AG09309 (cell line): ENCODE data around the gene AGPAT3.

Experiments
- DNase-seq: peaks from one replicate; pipeline ENCODE4 v3.0.0-alpha.2; 2010; ENCODE audit warnings: low read depth
- H3K4me3 ChIP-seq: 2 replicates; pipeline ENCODE4 v1.5.1; 2011; ENCODE audit warnings: mild to moderate bottlenecking, low read depth, low read length, moderate library complexity; ENCODE audit not compliant: control insufficient read depth
- CTCF ChIP-seq: IDR thresholded peaks from 2 replicates; pipeline ENCODE4 v1.5.1; 2011; ENCODE audit warnings: mild to moderate bottlenecking, low read depth, low read length, inconsistent platforms; ENCODE audit not compliant: insufficient read depth, control insufficient read depth; ENCODE audit errors: missing control alignments

Gene AGPAT3

GRCh38 chr21:43997766-43998742 is 133.0 kb downstream of the AGPAT3 start:
- DNase-seq, result no peak
- H3K4me3 ChIP-seq, result no peak overlapping the region
- TF ChIP-seq CTCF, result no peak

GRCh38 chr21:44000360-44000759 is 135.3 kb downstream of the AGPAT3 start:
- TF ChIP-seq CTCF, result no peak
- no peak for DNase-seq
- no peak overlapping the region for H3K4me3 ChIP-seq

GRCh38 chr21:44002511-44002910 is 137.5 kb downstream of the AGPAT3 start:
- DNase-seq, result no peak
- no peak for TF ChIP-seq CTCF
- H3K4me3 ChIP-seq, result no peak overlapping the region

- no peak for TF ChIP-seq CTCF
- DNase-seq, result no peak
Observed at GRCh38 chr21:44003307-44003966, 138.4 kb downstream of the AGPAT3 start.

GRCh38 chr21:44005071-44005470 is 140.0 kb downstream of the AGPAT3 start:
- no peak for DNase-seq
- H3K4me3 ChIP-seq, result no peak overlapping the region
- no peak for TF ChIP-seq CTCF

More at GRCh38 chr21:44003307-44003966, 138.4 kb downstream of the AGPAT3 start:
- no peak overlapping the region for H3K4me3 ChIP-seq

GRCh38 chr21:44005593-44005992 is 140.6 kb downstream of the AGPAT3 start:
- DNase-seq, result no peak
- TF ChIP-seq CTCF, result no peak
- H3K4me3 ChIP-seq, result no peak overlapping the region
